ENCODE results near the gene KRTAP13-2.

DNA sequence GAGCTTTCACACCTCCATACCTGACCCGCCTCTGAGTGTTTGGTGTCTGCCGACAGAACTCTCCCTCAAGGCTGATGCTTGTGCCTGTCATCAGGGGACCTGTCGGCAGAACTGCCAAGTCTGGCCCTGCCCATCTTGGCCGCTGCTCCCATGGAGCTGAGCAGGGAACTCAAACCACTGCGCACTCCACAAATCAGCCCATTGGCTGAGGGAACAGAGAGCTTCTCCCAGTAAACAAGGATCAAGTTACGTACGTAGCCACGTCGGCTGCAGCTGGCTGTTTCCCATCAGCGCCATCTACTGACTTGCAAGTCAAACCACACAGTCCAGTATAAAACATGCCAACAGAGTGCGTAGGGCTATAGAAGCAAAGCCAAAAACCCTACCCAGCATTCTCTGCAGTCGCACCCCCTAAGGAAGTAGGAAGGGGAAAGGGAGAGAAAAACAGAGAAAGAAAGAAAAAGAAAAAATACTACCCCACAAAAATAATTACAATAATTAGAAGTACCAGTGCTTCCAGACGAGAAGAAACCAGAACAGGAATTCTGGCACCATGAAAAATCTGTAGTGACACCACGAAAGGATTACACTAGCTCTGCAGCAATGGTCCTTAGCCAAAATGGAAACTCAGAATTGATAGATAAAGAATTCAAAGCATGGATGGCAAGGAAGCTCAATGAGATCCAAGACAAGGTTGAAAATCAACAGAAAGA lies 36.9 kb upstream of the KRTAP13-2 start:
- peak in 6 of 12 donors; percentile 10 to 44 (median 35) for TF ChIP-seq CTCF (IDR thresholded peaks at IDR 0.05)
- no peak for TF ChIP-seq POLR2A (IDR thresholded peaks at IDR 0.05)
